Measurements from ENCODE around the gene LRWD1. TPM values are rescaled to one million over a fixed set of nuclear protein-coding genes. Genes with fewer than 3 reads are reported as not detected.

The LRWD1 gene
- total and polyA plus RNA-seq, 2 of the 4 experiments (the other 2 are of a cell fraction): 20.3 to 27.2 TPM

DNA sequence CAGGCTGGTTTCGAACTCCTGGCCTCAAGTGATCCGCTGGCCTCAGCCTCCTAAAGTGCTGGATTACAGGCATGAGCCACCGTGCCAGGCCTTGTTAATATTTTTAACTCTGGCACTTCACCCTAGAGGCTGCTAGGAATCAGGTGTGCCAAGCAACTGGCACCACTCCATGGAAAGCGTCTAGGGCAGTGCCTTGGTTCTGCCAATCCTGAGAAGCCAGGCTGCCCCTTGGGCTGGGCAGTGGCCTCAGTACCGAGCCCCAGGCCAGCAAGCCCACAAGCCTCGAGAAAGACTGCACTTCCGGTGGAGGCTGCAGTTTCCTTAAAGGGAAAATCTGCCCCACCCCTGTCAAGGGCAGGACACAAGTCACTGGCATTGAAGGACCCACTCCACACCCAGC, 11.5 kb upstream of the LRWD1 start:
- Histone ChIP-seq H2BK120ac (ENCODE audit: low read depth, low read length) (no peak overlapping the region), H4K8ac (ENCODE audit: low read depth in 2 of 2, low read length in 2 of 2) (no peak overlapping the region), H3K9ac (ENCODE audit: low read depth, low read length) (no peak overlapping the region), H4K91ac (ENCODE audit: insufficient read depth, low read depth, low read length) (no peak overlapping the region), H2AK5ac (ENCODE audit: low read depth, low read length) (no peak overlapping the region), H3K4ac (ENCODE audit: low read depth, low read length) (no peak overlapping the region), H3K79me1 (ENCODE audit: low read depth in 1 of 2, low read length in 2 of 2) (peaks cover 0 to 18% of the 10 kb centered on the region in 2 experiments; a peak in 1 of 4 replicates), H3K23ac (ENCODE audit: low read depth, low read length) (no peak overlapping the region), H3K4me1 (ENCODE audit: control insufficient read depth, insufficient read depth, low read length) (peaks cover 8% of the 10 kb centered on the region), H2AK9ac (replicated peaks; ENCODE audit: low read depth, low read length, poor library complexity) (peak overlapping the region; percentile 37), H3K27ac (ENCODE audit: insufficient read depth, low read length) (no peak overlapping the region), H4K5ac (ENCODE audit: low read depth, low read length) (no peak overlapping the region), H4K20me1 (ENCODE audit: insufficient read depth, low read length) (peaks cover 12% of the 10 kb centered on the region), H3K9me3 (ENCODE audit: control insufficient read depth, insufficient read depth, low read length) (no peaks in the 10 kb centered on the region), H2AFZ (replicated peaks; ENCODE audit: low read length, poor library complexity) (no peak overlapping the region), H3K56ac (ENCODE audit: extremely low read depth, insufficient read depth, low read length) (no peak overlapping the region), H3K27me3 (ENCODE audit: control insufficient read depth, insufficient read depth, low read length) (no peaks in the 10 kb centered on the region), H3K4me2 (ENCODE audit: low read depth, low read length) (no peak overlapping the region), H2BK5ac (ENCODE audit: low read depth, low read length, poor library complexity, severe bottlenecking) (no peak overlapping the region), H3K9me1 (ENCODE audit: insufficient read depth, low read length) (no peaks in the 10 kb centered on the region; the same call in 1 of the 2 replicates), H2BK20ac (ENCODE audit: low read depth, low read length) (no peak overlapping the region), H3K14ac (replicated peaks; ENCODE audit: low read depth, low read length) (no peak overlapping the region), H3K4me3 (ENCODE audit: insufficient read depth, low read depth, low read length) (no peak overlapping the region), H3K18ac (ENCODE audit: low read depth, low read length) (no peak overlapping the region), H2BK15ac (ENCODE audit: low read depth, low read length) (no peak overlapping the region), H3K36me3 (ENCODE audit: control insufficient read depth, insufficient read depth, low read length) (peaks cover 17% of the 10 kb centered on the region)
- BruUV-seq (replicated peaks): no TSS peak
- WGBS, 2 experiments (ENCODE audit: extremely low coverage in 2 of 2, insufficient read length in 1 of 2): 96% methylated on average over 4 of the region's 7 CpGs; no CpG with 5 or more reads in 1 of the 2 experiments
- DNase-seq (no peak), ATAC-seq (ENCODE audit: low read depth) (no peak)
- ChIA-PET CTCF (no interaction called here), POLR2A (ENCODE audit: unreplicated experiment) (no interaction called here)
- TF ChIP-seq, protein P1, sequence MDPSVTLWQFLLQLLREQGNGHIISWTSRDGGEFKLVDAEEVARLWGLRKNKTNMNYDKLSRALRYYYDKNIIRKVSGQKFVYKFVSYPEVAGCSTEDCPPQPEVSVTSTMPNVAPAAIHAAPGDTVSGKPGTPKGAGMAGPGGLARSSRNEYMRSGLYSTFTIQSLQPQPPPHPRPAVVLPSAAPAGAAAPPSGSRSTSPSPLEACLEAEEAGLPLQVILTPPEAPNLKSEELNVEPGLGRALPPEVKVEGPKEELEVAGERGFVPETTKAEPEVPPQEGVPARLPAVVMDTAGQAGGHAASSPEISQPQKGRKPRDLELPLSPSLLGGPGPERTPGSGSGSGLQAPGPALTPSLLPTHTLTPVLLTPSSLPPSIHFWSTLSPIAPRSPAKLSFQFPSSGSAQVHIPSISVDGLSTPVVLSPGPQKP (IDR thresholded peaks at IDR 0.05; ENCODE audit: borderline replicate concordance, low read depth, low read length): no peak
- TF ChIP-seq RFX5 (IDR thresholded peaks at IDR 0.05; ENCODE audit: low read depth, low read length) (no peak), BHLHE40 (IDR thresholded peaks at IDR 0.05; ENCODE audit: low read depth, low read length) (no peak), SMC3 (IDR thresholded peaks at IDR 0.05; ENCODE audit: low read depth, low read length) (no peak), CHD1 (IDR thresholded peaks at IDR 0.05; ENCODE audit: low read depth, low read length) (no peak), FOS (IDR thresholded peaks at IDR 0.05; ENCODE audit: low read depth, low read length) (no peak), RCOR1 (IDR thresholded peaks at IDR 0.05; ENCODE audit: insufficient replicate concordance, low read length) (no peak), CEBPB (IDR thresholded peaks at IDR 0.05; ENCODE audit: low read depth, low read length) (no peak), NFE2L2 (IDR thresholded peaks at IDR 0.05; ENCODE audit: low read depth, low read length) (no peak), MXI1 (IDR thresholded peaks at IDR 0.05; ENCODE audit: borderline replicate concordance, low read depth, low read length) (no peak), MAZ (IDR thresholded peaks at IDR 0.05; ENCODE audit: borderline replicate concordance, low read depth, low read length) (no peak), RAD21 (IDR thresholded peaks at IDR 0.05; ENCODE audit: low read length) (no peak)
- TF ChIP-seq, protein P2, sequence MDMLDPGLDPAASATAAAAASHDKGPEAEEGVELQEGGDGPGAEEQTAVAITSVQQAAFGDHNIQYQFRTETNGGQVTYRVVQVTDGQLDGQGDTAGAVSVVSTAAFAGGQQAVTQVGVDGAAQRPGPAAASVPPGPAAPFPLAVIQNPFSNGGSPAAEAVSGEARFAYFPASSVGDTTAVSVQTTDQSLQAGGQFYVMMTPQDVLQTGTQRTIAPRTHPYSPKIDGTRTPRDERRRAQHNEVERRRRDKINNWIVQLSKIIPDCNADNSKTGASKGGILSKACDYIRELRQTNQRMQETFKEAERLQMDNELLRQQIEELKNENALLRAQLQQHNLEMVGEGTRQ (IDR thresholded peaks at IDR 0.05; ENCODE audit: low read depth, low read length): no peak
- TF ChIP-seq, protein P3, sequence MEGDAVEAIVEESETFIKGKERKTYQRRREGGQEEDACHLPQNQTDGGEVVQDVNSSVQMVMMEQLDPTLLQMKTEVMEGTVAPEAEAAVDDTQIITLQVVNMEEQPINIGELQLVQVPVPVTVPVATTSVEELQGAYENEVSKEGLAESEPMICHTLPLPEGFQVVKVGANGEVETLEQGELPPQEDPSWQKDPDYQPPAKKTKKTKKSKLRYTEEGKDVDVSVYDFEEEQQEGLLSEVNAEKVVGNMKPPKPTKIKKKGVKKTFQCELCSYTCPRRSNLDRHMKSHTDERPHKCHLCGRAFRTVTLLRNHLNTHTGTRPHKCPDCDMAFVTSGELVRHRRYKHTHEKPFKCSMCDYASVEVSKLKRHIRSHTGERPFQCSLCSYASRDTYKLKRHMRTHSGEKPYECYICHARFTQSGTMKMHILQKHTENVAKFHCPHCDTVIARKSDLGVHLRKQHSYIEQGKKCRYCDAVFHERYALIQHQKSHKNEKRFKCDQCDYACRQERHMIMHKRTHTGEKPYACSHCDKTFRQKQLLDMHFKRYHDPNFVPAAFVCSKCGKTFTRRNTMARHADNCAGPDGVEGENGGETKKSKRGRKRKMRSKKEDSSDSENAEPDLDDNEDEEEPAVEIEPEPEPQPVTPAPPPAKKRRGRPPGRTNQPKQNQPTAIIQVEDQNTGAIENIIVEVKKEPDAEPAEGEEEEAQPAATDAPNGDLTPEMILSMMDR (conservative IDR thresholded peaks at IDR 0.05; ENCODE audit: low read depth, low read length): no peak
- dilution Hi-C loops (cut with HindIII; ENCODE audit: low sequenced_read_pairs, unreplicated experiment) (no loop called here), intact Hi-C loops (cut with micrococcal nuclease) (no loop called here), in situ Hi-C loops (cut with MboI; ENCODE audit: low sequenced_read_pairs) (no loop called here)

All from IMR-90 (cell line).